BLaER1 treated with 17β-estradiol and CSF1 and Interleukin-3, amounts not matched to agents 10 nM and 100 nM (cell line): ENCODE data around the gene CCNA2.

Experiments
- H3K27ac ChIP-seq, 11 experiments: shearing (Covaris generic); formaldehyde crosslinking; 2 replicates each; pipeline ENCODE4 v1.8.1; 2022
- H3K27me3 ChIP-seq, 11 experiments: shearing (Covaris generic); formaldehyde crosslinking; 2 replicates each; pipeline ENCODE4 v1.8.1; 2022
- H3K36me3 ChIP-seq, 11 experiments: shearing (Covaris generic); formaldehyde crosslinking; 2 replicates each; pipeline ENCODE4 v1.8.1; 2022
- H3K4me1 ChIP-seq, 10 experiments: shearing (Covaris generic); formaldehyde crosslinking; 2 replicates each; pipeline ENCODE4 v1.8.1; 2022
- H3K4me2 ChIP-seq, 11 experiments: shearing (Covaris generic); formaldehyde crosslinking; 2 replicates each; pipeline ENCODE4 v1.8.1; 2022
- H3K4me3 ChIP-seq, 10 experiments: shearing (Covaris generic); formaldehyde crosslinking; 2 replicates each; pipeline ENCODE4 v1.8.1; 2022
- H3K9ac ChIP-seq, 11 experiments: shearing (Covaris generic); formaldehyde crosslinking; 2 replicates each; pipeline ENCODE4 v1.8.1; 2022
- H3K9me3 ChIP-seq, 11 experiments: shearing (Covaris generic); formaldehyde crosslinking; replicated peaks in 1 of 11; 2 replicates each; pipeline ENCODE4 v1.8.1; 2022
- H4K20me1 ChIP-seq, 11 experiments: shearing (Covaris generic); formaldehyde crosslinking; 2 replicates each; pipeline ENCODE4 v1.8.1; 2022
- Cebpa-rat ChIP-seq, 11 experiments: shearing (Covaris generic); IDR thresholded peaks; 2 replicates each; pipeline ENCODE4 v1.8.1; 2022

Gene CCNA2

DNA sequence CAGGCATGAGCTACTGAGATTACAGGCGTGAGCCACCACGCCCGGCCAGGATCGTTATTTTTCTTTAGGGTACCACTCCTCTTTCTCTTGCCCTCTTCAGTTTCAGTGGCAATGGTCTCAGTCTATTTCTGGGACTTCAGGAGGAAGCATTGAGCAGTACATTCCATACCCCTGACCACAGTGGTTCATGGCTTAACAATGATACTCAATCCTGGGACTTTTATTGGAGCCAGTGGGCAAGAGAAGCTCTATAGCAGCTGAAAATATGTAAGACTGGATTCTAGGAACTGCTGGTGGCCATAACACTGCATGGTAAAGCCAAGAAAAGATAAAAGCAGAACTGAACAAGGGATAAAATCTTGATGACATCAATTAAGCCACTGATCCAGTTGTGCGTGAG lies 5.8 kb upstream of the CCNA2 start:
- Histone ChIP-seq H3K36me3 (peaks cover 17 to 74% (median 41%) of the 10 kb centered on the region in 11 experiments; a peak in 19 of 22 replicates), H3K9me3 (no peaks in the 10 kb centered on the region), H3K27me3 (no peaks in the 10 kb centered on the region), H3K4me1 (peaks cover 0 to 1% (median 0%) of the 10 kb centered on the region in 10 experiments; a peak in 2 of 20 replicates), H3K9ac (no peak overlapping the region), H3K27ac (no peak overlapping the region), H4K20me1 (no peaks in the 10 kb centered on the region), H3K4me3 (no peak overlapping the region), H3K4me2 (no peak overlapping the region)
- no peak for TF ChIP-seq Cebpa-rat (IDR thresholded peaks at IDR 0.05)

DNA sequence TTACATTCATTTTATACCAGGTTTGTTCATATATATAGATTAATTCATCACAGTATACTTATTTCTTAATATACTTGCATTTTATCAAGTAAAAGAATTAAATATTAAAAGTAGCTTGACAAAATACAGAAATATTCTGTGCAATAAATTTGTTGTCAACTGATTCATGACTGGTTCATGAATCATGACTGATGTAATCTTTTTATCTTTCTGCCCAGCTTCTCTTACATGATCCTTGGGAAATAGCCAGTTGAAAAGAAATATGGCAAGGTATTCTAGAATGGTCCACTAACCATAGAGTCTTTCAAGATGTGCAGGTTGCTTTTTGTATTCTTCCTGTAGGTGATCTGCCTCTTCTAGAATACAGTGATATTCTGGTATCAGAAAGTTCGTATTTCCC lies 4.2 kb upstream of the CCNA2 start:
- Histone ChIP-seq H3K4me2 (no peak overlapping the region), H3K27ac (no peak overlapping the region)
- no peak for TF ChIP-seq Cebpa-rat (IDR thresholded peaks at IDR 0.05)

DNA sequence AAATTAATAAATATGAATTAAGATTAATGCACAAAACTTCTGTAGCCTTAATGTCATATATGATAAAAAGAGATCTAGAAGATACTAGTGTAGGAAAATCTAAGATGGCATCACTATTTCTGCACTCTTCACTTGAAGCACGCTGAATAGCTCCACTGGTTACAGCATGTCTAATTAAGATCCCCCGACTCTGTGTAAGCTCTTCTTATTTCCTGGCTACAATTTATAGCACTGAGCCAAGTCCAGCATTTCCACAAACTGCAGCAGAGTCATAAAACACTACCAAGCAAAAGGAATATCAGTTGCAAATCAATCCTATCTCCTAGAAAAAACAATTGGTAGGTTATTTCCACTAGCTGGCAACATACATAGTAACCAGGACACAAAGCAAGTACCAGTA lies 1.3 kb upstream of the CCNA2 start:
- peaks cover 0 to 23% (median 6%) of the 10 kb centered on the region in 11 experiments; a peak in 9 of 22 replicates for H4K20me1 ChIP-seq
- H3K4me2 ChIP-seq: no peak overlapping the region
- H3K4me1 ChIP-seq: peaks cover 13 to 27% (median 20%) of the 10 kb centered on the region in 10 experiments
- H3K9me3 ChIP-seq: no peaks in the 10 kb centered on the region
- no peak overlapping the region for H3K27ac ChIP-seq
- TF ChIP-seq Cebpa-rat (IDR thresholded peaks at IDR 0.05): no peak
- H3K9ac ChIP-seq: no peak overlapping the region
- no peaks in the 10 kb centered on the region for H3K27me3 ChIP-seq
- H3K36me3 ChIP-seq: peaks cover 14 to 48% (median 32%) of the 10 kb centered on the region in 11 experiments
- no peak overlapping the region for H3K4me3 ChIP-seq

More for the DNA sequence above, 4.2 kb upstream of the CCNA2 start:
- Histone ChIP-seq H3K4me1 (peaks cover 0 to 6% (median 0%) of the 10 kb centered on the region in 10 experiments; a peak in 4 of 20 replicates), H4K20me1 (no peaks in the 10 kb centered on the region), H3K4me3 (no peak overlapping the region), H3K9ac (no peak overlapping the region), H3K27me3 (no peaks in the 10 kb centered on the region), H3K36me3 (peaks cover 10 to 60% (median 33%) of the 10 kb centered on the region in 11 experiments; a peak in 18 of 22 replicates), H3K9me3 (no peaks in the 10 kb centered on the region)

DNA sequence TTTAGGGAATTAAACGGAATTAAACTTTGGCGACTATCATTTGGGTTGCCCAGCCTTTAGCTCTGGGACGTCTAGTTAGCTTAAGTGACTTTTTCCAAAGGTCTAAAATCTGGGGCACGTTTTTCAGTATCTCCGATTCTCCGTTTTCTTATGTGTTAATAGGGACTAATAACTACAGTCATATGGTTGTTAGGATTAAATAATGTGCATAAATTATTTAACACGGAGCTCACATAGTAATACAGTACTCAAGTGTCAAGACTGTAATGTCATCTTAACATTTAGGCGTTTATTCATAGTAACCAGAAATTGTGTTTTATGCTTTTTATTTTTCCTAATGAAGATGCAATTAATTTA lies 466 bp upstream of the CCNA2 start:
- Histone ChIP-seq H3K27me3 (no peaks in the 10 kb centered on the region), H4K20me1 (peaks cover 0 to 28% (median 7%) of the 10 kb centered on the region in 11 experiments; a peak in 9 of 22 replicates), H3K4me3 (peak overlapping the region; percentile 86 to 99 (median 96)), H3K9me3 (no peaks in the 10 kb centered on the region), H3K4me1 (peaks cover 13 to 30% (median 21%) of the 10 kb centered on the region in 10 experiments), H3K36me3 (peaks cover 6 to 48% (median 35%) of the 10 kb centered on the region in 11 experiments; a peak in 20 of 22 replicates), H3K4me2 (peak overlapping the region; percentile 58 to 92 (median 77)), H3K27ac (peak overlapping the region; percentile 62 to 94 (median 86); a peak in 21 of 22 replicates), H3K9ac (peak overlapping the region; percentile 79 to 96 (median 91))
- TF ChIP-seq Cebpa-rat (IDR thresholded peaks at IDR 0.05): no peak

DNA sequence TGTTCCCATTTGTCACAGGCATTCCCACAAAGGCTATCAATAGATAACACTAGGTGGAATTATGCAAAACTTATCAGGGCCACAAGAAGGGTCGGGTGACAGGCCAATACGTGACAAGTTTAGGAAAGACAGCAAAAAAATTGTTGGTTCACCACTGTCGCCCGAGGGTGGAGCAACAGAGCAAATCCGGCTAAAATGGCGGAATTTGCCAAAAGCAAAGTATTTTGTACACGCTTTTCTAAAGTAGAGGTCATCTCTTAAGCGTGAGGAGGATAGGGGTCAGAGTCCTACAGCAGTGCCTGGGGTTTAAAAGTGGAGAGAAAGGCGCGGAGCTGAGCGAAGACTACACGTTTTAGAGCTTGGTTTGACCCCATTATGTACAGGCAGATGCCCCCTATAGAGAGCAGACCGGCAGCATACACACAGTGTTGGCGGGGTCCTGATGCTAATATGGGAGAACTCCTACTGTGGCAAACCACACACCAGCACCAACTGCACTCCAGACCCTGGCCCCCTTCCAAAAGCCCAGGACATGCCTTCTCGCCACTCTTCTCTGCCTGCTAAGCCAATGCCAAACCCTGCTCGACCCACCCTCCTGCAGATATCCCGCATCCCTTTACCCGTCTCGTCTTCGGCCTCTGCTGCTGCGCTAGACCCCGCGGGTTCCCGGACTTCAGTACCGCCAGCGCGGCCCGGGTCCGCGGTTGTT lies 733 bp downstream of the CCNA2 start:
- peak overlapping the region in 10 of 11 experiments; percentile 71 to 94 (median 90); a peak in 20 of 22 replicates for H3K27ac ChIP-seq
- peaks cover 0 to 38% (median 14%) of the 10 kb centered on the region in 11 experiments; a peak in 9 of 22 replicates for H4K20me1 ChIP-seq
- H3K4me3 ChIP-seq: peak overlapping the region; percentile 86 to 99 (median 96)
- H3K27me3 ChIP-seq: no peaks in the 10 kb centered on the region
- no peak for TF ChIP-seq Cebpa-rat (IDR thresholded peaks at IDR 0.05)
- H3K9ac ChIP-seq: peak overlapping the region; percentile 62 to 96 (median 91)
- no peaks in the 10 kb centered on the region for H3K9me3 ChIP-seq
- H3K36me3 ChIP-seq: peaks cover 6 to 57% (median 45%) of the 10 kb centered on the region in 11 experiments; a peak in 21 of 22 replicates
- peaks cover 13 to 31% (median 21%) of the 10 kb centered on the region in 10 experiments for H3K4me1 ChIP-seq
- H3K4me2 ChIP-seq: peak overlapping the region; percentile 78 to 96 (median 91)

DNA sequence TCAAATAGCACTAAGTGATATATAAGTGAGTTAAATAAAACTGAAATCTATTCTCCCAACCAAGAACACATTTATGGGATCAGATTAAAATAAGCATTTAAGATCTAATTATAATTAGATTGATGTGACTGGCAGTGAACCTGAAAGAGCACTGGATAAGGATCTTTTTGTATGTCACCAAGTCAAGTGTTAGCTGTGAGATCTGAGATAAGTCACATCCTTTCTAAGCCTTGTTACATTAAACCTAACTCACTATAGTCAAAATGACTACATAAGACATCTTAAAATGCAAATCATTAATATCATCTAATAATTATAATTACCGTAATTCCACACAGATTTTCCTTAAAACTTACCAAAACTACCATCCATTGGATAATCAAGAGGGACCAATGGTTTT lies 1.6 kb downstream of the CCNA2 start:
- Histone ChIP-seq H3K4me2 (peak overlapping the region; percentile 78 to 96 (median 91)), H3K4me1 (peaks cover 13 to 31% (median 21%) of the 10 kb centered on the region in 10 experiments), H3K9me3 (no peaks in the 10 kb centered on the region), H3K27me3 (no peaks in the 10 kb centered on the region), H3K36me3 (peaks cover 12 to 61% (median 54%) of the 10 kb centered on the region in 11 experiments), H3K4me3 (peak overlapping the region; percentile 86 to 99 (median 96); a peak in 19 of 20 replicates), H3K9ac (peak overlapping the region; percentile 62 to 96 (median 91); a peak in 19 of 22 replicates), H3K27ac (peak overlapping the region in 5 of 11 experiments; percentile 71 to 94 (median 91); a peak in 4 of 22 replicates), H4K20me1 (peaks cover 0 to 44% (median 18%) of the 10 kb centered on the region in 11 experiments; a peak in 9 of 22 replicates)
- no peak for TF ChIP-seq Cebpa-rat (IDR thresholded peaks at IDR 0.05)

DNA sequence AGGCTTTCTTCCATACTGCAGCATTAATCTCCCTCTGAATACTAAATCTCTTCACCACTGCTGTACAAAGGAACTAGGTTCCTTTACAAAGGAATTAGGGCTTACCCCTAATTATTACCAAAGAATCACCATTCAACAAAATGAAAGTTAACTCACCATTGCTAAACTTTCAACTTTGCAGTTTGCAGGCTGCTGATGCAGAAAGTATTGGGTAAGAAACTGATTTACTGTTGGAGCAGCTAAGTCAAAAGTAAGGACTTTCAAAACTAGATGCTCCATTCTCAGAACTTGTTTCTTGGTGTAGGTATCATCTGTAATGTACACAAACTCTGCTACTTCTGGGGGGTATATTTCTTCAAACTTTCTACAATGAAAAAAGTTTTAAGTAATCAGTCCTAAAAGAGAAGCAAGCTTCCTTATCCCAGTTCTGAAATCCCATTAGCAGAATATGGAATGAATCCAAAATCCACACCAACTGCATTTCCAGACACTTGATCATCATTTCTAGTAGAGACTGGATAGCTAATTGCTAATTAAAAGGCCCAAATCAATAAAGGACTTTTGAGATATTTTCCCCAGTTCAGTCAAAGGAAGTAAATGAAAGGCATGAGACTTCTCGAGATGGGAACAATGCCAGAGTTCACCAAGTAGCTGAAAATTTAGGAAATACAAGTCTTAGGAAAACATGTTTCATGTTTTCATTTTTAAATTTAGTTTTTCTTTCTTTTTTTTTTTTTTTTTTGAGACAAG lies 4.3 kb downstream of the CCNA2 start:
- Histone ChIP-seq H3K27ac (no peak overlapping the region), H4K20me1 (peaks cover 0 to 66% (median 31%) of the 10 kb centered on the region in 11 experiments; a peak in 16 of 22 replicates), H3K4me3 (no peak overlapping the region), H3K9ac (0 out of 22 replicates have a peak overlapping the region, but pooled peaks of 1 of the 11 experiments have one; percentile 12), H3K4me1 (peaks cover 13 to 29% (median 21%) of the 10 kb centered on the region in 10 experiments), H3K4me2 (no peak overlapping the region), H3K9me3 (no peaks in the 10 kb centered on the region), H3K27me3 (no peaks in the 10 kb centered on the region), H3K36me3 (peaks cover 39 to 81% (median 79%) of the 10 kb centered on the region in 11 experiments)
- TF ChIP-seq Cebpa-rat (IDR thresholded peaks at IDR 0.05): no peak

DNA sequence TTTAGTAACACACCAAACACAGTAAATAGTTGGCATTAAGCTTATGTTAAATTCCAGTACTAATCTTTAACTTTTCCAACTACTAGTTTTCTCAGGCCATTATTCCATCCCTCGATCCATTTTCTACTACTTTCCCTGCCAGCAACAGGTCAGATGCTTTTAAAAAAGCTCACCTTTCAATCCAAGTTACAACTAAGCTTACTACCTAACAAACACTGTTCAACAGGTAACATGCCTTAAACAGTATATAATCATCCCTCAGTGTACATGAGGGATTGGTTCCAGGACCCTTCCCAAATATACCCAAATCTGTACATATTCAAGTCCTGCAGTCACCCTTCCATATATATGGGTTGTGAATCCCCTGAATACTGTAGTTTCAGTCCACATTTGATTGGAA lies 5.5 kb downstream of the CCNA2 start:
- H3K4me2 ChIP-seq: no peak overlapping the region
- peaks cover 49 to 93% (median 88%) of the 10 kb centered on the region in 11 experiments for H3K36me3 ChIP-seq
- no peaks in the 10 kb centered on the region for H3K9me3 ChIP-seq
- no peak overlapping the region for H3K9ac ChIP-seq
- no peaks in the 10 kb centered on the region for H3K27me3 ChIP-seq
- H3K27ac ChIP-seq: no peak overlapping the region
- peaks cover 0 to 69% (median 31%) of the 10 kb centered on the region in 11 experiments; a peak in 16 of 22 replicates for H4K20me1 ChIP-seq
- no peak overlapping the region for H3K4me3 ChIP-seq
- H3K4me1 ChIP-seq: peaks cover 13 to 25% (median 20%) of the 10 kb centered on the region in 10 experiments
- TF ChIP-seq Cebpa-rat (IDR thresholded peaks at IDR 0.05): no peak
